Measurements from ENCODE around the gene UGT1A8.
"Not testable (repeated sequence)": the region's sequence is repeated elsewhere in the genome, so short reads cannot be mapped to it uniquely, and the experiment has no call there.

UGT1A8 gene

DNA sequence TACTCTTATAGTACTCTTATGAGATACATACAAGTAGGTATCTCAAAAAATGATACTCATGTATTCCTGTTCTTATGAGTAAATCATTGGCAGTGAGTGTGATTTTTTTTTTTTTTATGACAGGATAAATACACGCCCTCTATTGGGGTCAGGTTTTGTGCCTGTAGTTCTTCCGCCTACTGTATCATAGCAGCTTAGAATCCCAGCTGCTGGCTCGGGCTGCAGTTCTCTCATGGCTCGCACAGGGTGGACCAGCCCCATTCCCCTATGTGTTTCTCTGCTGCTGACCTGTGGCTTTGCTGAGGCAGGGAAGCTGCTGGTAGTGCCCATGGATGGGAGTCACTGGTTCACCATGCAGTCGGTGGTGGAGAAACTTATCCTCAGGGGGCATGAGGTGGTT lies at the start of gene UGT1A8:
TSS of gene UGT1A8 (plus strand) at position 158 of the 400 bp plus-strand sequence. CDS start at position 233, 75 bp downstream.
- not testable (repeated sequence) for DNase-seq (ENCODE audit: low spot score)

DNA sequence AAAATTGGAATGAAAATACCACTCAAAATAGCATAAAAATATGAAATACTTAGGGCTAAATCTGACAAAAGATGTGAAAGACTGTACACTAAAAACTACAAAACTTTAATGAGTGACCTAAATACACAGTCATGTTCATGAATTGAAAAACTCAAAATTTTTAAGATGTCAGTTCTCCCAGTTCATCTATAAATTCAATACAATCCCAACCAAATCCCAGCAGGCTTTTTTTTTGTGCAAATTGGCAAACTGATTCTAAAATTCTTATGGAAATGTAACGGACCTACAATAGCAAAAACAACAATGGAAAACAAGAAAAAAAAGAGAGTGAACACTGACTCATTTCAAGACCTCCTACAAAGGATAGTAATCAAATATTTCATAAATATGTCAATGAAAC lies 46.4 kb upstream of the UGT1A8 start:
- DNase-seq (ENCODE audit: low spot score) = no peak
- TF ChIP-seq, protein P1, sequence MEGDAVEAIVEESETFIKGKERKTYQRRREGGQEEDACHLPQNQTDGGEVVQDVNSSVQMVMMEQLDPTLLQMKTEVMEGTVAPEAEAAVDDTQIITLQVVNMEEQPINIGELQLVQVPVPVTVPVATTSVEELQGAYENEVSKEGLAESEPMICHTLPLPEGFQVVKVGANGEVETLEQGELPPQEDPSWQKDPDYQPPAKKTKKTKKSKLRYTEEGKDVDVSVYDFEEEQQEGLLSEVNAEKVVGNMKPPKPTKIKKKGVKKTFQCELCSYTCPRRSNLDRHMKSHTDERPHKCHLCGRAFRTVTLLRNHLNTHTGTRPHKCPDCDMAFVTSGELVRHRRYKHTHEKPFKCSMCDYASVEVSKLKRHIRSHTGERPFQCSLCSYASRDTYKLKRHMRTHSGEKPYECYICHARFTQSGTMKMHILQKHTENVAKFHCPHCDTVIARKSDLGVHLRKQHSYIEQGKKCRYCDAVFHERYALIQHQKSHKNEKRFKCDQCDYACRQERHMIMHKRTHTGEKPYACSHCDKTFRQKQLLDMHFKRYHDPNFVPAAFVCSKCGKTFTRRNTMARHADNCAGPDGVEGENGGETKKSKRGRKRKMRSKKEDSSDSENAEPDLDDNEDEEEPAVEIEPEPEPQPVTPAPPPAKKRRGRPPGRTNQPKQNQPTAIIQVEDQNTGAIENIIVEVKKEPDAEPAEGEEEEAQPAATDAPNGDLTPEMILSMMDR (IDR thresholded peaks at IDR 0.05; ENCODE audit: extremely low read depth, missing control alignments) = no peak

DNA sequence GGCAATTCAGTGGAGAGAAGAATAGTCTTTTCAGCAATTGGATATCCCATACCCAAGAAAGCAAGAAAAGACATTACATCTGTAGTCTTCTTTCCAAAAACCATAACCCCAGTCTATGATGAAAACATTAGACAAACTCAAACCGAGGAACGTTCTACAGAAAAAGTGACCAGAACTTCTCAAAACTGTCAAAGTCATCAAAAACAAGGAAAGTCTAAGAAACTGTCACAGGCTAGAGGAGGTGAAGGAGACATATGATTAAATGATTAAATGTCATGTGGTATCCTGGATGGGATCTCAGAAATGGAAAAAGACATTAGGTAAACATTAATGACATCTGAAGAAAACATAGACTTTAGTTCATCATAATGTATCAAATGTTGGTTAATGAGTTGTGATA lies 46.0 kb upstream of the UGT1A8 start:
- no peak for DNase-seq (ENCODE audit: low spot score)
- TF ChIP-seq, protein P1 (IDR thresholded peaks at IDR 0.05; ENCODE audit: extremely low read depth, missing control alignments) = no peak

DNA sequence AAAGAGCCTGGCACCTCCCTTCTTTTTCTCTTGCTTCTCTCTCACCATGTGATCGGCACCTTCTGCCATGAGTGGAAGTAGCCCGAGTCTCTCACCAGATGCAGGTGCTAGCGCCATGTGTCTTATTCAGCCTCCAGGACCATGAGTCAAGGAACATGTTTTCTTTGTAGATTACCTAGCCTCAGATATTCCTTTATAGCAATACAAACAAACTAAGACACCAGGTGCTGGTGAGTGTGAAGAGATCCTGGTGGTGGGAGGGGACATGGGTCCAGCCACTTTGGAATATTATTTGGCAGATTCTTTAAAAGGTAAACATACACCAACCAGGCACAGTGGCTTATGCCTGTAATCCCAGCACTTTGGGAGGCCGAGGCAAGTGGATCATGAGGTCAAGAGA lies 45.0 kb upstream of the UGT1A8 start:
- no peak for DNase-seq (ENCODE audit: low spot score)
- TF ChIP-seq, protein P1 (IDR thresholded peaks at IDR 0.05; ENCODE audit: extremely low read depth, missing control alignments) = no peak

DNA sequence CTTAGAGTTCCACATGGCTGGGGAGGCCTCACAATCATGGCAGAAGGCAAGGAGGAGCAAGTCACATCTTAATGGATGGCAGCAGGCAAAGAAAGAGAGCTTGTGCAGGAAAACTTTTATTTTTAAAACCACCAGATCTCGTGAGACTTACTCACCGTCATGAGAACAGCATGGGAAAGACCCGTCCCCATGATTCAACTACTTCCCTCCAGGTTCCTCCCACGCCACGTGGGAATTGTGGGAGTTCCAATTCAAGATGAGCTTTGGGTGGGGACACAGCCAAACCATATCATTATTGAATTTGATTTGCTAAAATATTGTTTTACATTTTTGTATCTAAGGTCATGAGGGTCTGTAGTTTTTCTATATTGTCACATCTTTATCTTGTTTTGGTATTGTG lies 40.1 kb upstream of the UGT1A8 start:
- not testable (repeated sequence) for DNase-seq (ENCODE audit: low spot score)

DNA sequence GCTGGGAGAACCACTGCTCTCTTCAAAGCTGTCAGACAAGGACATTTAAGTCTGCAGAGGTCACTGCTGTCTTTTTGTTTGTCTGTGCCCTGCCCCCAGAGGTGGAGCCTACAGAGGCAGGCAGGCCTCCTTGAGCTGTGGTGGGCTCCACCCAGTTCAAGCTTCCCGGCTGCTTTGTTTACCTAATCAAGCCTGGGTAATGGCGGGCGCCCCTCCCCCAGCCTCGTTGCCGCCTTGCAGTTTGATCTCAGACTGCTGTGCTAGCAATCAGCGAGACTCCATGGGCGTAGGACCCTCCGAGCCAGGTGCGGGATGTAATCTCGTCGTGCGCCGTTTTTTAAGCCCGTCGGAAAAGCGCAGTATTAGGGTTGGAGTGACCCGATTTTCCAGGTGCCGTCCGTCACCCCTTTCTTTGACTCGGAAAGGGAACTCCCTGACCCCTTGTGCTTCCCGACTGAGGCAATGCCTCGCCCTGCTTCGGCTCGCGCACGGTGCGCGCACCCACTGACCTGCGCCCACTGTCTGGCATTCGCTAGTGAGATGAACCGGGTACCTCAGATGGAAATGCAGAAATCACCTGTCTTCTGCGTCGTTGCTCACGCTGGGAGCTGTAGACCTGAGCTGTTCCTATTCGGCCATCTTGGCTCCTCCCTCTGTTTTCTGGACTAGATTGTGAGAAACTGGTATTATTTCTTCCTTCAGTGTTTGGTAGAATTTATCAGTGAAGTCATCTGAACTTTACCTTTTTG lies 34.0 kb upstream of the UGT1A8 start:
- not testable (repeated sequence) for DNase-seq (ENCODE audit: low spot score)

DNA sequence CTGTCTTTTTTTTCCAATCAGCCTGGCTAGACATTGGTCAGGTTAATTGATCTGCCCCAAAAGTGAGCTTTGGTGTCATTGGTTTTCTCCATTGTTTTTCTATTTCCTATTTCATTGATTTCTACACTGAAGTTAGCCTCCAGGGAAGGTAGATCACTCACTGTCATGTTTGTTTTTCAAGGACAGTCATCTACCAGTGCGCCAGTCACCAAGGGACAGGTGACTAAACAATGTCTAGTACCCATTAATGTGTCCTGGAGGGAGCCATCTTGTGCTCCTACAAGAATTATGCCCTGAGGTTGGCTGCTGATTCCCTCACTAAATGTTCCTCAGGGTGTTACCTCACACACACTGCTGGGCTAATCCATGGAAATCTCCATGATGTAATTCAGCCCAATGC lies 33.2 kb upstream of the UGT1A8 start:
- TF ChIP-seq, protein P1 (IDR thresholded peaks at IDR 0.05; ENCODE audit: extremely low read depth, missing control alignments) = no peak
- no peak for DNase-seq (ENCODE audit: low spot score)

DNA sequence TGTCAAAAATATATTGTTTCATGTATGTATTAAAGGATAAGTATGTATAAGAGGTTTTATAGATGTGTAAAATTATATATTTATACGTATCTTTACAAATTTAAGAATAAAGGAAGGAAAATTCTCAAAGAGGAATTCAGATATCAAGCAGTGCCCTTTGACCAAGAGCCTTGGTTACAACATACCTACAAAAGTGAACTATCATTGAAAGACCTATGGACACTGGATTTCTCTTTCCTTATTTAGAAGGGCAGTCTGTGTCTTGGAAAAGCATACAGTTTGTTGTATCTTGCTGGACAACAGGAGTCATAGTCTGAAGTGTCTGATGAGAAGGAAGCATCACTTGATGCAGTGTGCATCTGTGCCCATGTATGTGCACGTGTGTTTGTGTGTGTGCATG lies 29.0 kb upstream of the UGT1A8 start:
- no peak for DNase-seq (ENCODE audit: low spot score)
- TF ChIP-seq, protein P1 (IDR thresholded peaks at IDR 0.05; ENCODE audit: extremely low read depth, missing control alignments) = no peak

DNA sequence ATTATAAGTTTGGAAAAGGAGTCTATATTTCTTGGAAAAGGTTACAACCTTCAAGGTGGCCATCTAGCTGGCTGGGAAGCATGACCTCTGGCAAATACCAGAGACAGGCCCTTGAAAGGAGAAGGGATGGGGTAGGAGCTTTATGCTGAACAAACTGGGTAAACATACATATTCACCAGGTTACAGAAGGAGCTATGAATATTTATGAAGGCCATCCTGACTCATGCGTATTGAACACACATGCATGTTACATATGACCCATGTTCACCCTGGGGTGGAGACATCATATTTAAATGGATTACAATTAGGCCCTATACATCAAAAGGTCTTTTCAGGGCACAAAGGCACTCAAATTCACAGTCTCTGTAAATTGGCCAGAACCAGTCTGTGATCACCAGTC lies 24.7 kb upstream of the UGT1A8 start:
- not testable (repeated sequence) for DNase-seq (ENCODE audit: low spot score)

DNA sequence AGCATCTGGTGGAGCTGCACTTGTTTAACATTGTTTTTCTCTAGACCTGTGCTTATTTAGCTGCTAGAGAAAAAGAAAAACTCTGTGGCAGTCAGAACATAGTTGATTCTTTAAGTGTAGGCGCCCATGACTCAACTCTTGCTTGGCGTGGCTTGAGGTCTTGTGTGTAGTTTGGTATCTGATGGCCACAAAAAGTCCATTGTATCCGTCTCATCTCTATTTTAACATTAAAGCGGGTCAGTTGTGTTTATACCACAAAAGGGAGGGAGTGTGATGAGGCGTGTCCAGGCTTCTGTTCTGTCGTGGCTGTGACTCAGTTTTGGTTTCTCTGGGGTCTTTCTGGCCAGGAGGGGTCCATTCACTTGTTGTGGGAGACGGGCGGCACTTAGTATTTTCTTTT lies 24.2 kb upstream of the UGT1A8 start:
- TF ChIP-seq, protein P1 (IDR thresholded peaks at IDR 0.05; ENCODE audit: extremely low read depth, missing control alignments) = no peak
- peak; percentile 55 for DNase-seq (ENCODE audit: low spot score)
